K562 (cell line): ENCODE data around the gene EXOC2. TPM values are rescaled to one million over a fixed set of nuclear protein-coding genes. Genes with fewer than 3 reads are reported as not detected.

Source experiments
- ATAC-seq: fragments of 200-7000 bp; cut with Tn5 transposase; 3 replicates; pipeline ENCODE4 v1.9.1; 2020; ENCODE audit warnings: moderate library complexity
- BruUV-seq: library from RNA; stranded (reverse); fragments of 400-500 nt; replicated peaks from 2 replicates; lab custom pipeline; 2021; lab: Mats Ljungman, UMichigan
- CTCF ChIA-PET: fragments of 300-600 bp; formaldehyde crosslinking; extraction: SDS; loops from one replicate; lab custom pipeline; 2021; ENCODE audit warnings: low intra/inter-chr PET ratio; lab: Yijun Ruan, JAX
- POLR2A ChIA-PET: fragments of 300-600, 350-650 bp; sonication (Branson Sonifier 250); formaldehyde crosslinking; extraction: SDS; loops from one replicate; lab custom pipeline; 2021; ENCODE audit warnings: antibody characterized with exemption, inconsistent platforms; lab: Yijun Ruan, JAX
- DNase-seq, 4 experiments: peaks; one replicate each; pipeline versions ENCODE4 v3.0.0 to v3.0.0-alpha.2; 2011 to 2018; ENCODE audit warnings: low spot score in 3 of 4, mixed read lengths in 3 of 4; ENCODE audit errors: extremely low read depth in 1 of 4
- FAIRE-seq: peaks from 2 replicates; lab custom pipeline; 2011; peaks lifted over from hg19 to GRCh38; lab: Jason Lieb, UNC
- H2AFZ ChIP-seq: 2 replicates; pipeline ENCODE4 v1.6.0; 2011; ENCODE audit warnings: low read depth, low read length, control low read depth, inconsistent platforms
- H3K27ac ChIP-seq: fragments of 200-600 bp; 3 replicates; pipeline ENCODE4 v1.8.0; 2011; ENCODE audit warnings: low read depth, mild to moderate bottlenecking, control low read depth, inconsistent platforms, low read length, moderate library complexity, mixed read lengths; ENCODE audit errors: extremely low read depth
- H3K27me3 ChIP-seq, 2 experiments: fragments of 300-600 bp in 1 of 2; 2 replicates in 1 of 2; 3 replicates in 1 of 2; pipeline versions ENCODE4 v1.6.0 to v1.8.0; 2011; ENCODE audit warnings: inconsistent platforms in 2 of 2, low read length in 2 of 2, mild to moderate bottlenecking in 1 of 2, mixed read lengths in 1 of 2, moderate library complexity in 1 of 2; ENCODE audit not compliant: control insufficient read depth in 2 of 2, insufficient read depth in 2 of 2
- H3K36me3 ChIP-seq: fragments of 300-600 bp; 3 replicates; pipeline ENCODE4 v1.8.0; 2011; ENCODE audit warnings: mild to moderate bottlenecking, low read length, inconsistent platforms; ENCODE audit not compliant: control insufficient read depth, insufficient read depth
- H3K4me1 ChIP-seq, 2 experiments: fragments of 200-600 bp in 1 of 2; replicated peaks in 1 of 2; 2 replicates in 1 of 2; 3 replicates in 1 of 2; pipeline versions ENCODE4 v1.5.1 to v1.8.0; 2011; ENCODE audit warnings: inconsistent platforms in 2 of 2, low read length in 2 of 2, mild to moderate bottlenecking in 1 of 2, mixed read lengths in 1 of 2, moderate library complexity in 1 of 2; ENCODE audit not compliant: control insufficient read depth in 2 of 2, insufficient read depth in 2 of 2
- H3K4me2 ChIP-seq: 2 replicates; pipeline ENCODE4 v1.6.1; 2011; ENCODE audit warnings: low read length, control low read depth, inconsistent platforms, mixed read lengths; ENCODE audit not compliant: insufficient read depth
- H3K4me3 ChIP-seq: fragments of 200-600 bp; sonication (generic), shearing (Covaris generic); 2 replicates; pipeline ENCODE4 v1.5.1; 2016; ENCODE audit warnings: control low read depth, inconsistent platforms
- H3K79me2 ChIP-seq: fragments of 200-600 bp; 3 replicates; pipeline ENCODE4 v1.8.0; 2011; ENCODE audit warnings: low read length, inconsistent platforms; ENCODE audit not compliant: control insufficient read depth, insufficient read depth
- H3K9ac ChIP-seq, 2 experiments: 2 replicates each; pipeline versions ENCODE4 v1.6.0 to v1.6.1; 2011; ENCODE audit warnings: low read depth in 2 of 2, low read length in 2 of 2, control low read depth in 1 of 2, inconsistent platforms in 1 of 2, mild to moderate bottlenecking in 1 of 2, mixed read lengths in 1 of 2; ENCODE audit not compliant: insufficient read depth in 1 of 2
- H3K9me1 ChIP-seq: one replicate; pipeline ENCODE4 v1.6.0; 2011; ENCODE audit warnings: inconsistent platforms, mild to moderate bottlenecking, low read length, moderate library complexity; ENCODE audit not compliant: control insufficient read depth, insufficient read depth
- H3K9me3 ChIP-seq: replicated peaks from 2 replicates; pipeline ENCODE4 v1.5.1; 2011; ENCODE audit warnings: low read depth, low read length, inconsistent platforms; ENCODE audit not compliant: control insufficient read depth, insufficient read depth
- H4K20me1 ChIP-seq: replicated peaks from 2 replicates; pipeline ENCODE4 v1.6.1; 2011; ENCODE audit warnings: low read length, inconsistent platforms, mixed read lengths; ENCODE audit not compliant: control insufficient read depth, insufficient read depth
- ASH1L ChIP-seq: fragments of 450-650 bp; IDR thresholded peaks from 2 replicates; pipeline ENCODE4 v1.6.1; 2018; ENCODE audit warnings: borderline replicate concordance, mild to moderate bottlenecking, low read depth; ENCODE audit not compliant: partially characterized antibody
- HSF4 ChIP-seq: fragments of 250-450 bp; sonication (Bioruptor Pico); IDR thresholded peaks from 2 replicates; pipeline ENCODE4 v2.1.2; 2022; ENCODE audit warnings: mild to moderate bottlenecking, moderate library complexity, borderline replicate concordance
- MED1 ChIP-seq: sonication (generic); formaldehyde crosslinking; IDR thresholded peaks from 2 replicates; pipeline ENCODE4 v1.8.1; 2023; ENCODE audit warnings: missing genetic modification reagents, borderline replicate concordance
- PKNOX1 ChIP-seq: fragments of 450-650 bp; IDR thresholded peaks from 2 replicates; pipeline ENCODE4 v1.6.1; 2016
- RAD21 ChIP-seq, 2 experiments: fragments of 250-450 bp in 1 of 2; fragments of 450-650 bp in 1 of 2; sonication (Bioruptor Pico) in 1 of 2; formaldehyde crosslinking in 1 of 2; IDR thresholded peaks in 1 of 2; conservative IDR thresholded peaks in 1 of 2; 2 replicates each; pipeline versions ENCODE4 v1.4.0 to v1.8.0; 2020 to 2022; ENCODE audit warnings: mild to moderate bottlenecking in 2 of 2, moderate library complexity in 1 of 2
- SMC3 ChIP-seq: conservative IDR thresholded peaks from 2 replicates; pipeline ENCODE4 v1.6.1; 2011; ENCODE audit warnings: low read depth, low read length, improper control_type of control experiment; ENCODE audit not compliant: insufficient read depth
- SRSF3 ChIP-seq: fragments of 200-400 bp; formaldehyde crosslinking; IDR thresholded peaks from 2 replicates; pipeline ENCODE4 v1.6.1; 2016; ENCODE audit warnings: mild to moderate bottlenecking, low read length, moderate library complexity; ENCODE audit not compliant: insufficient read depth
- ZNF785 ChIP-seq: fragments of 250-450 bp; sonication (Bioruptor Pico); IDR thresholded peaks from 2 replicates; pipeline ENCODE4 v1.4.0; 2020; ENCODE audit warnings: mild to moderate bottlenecking
- WGBS: fragments of 100-300 bp; shearing (Covaris generic); methylation state at CpG from one replicate; pipeline ENCODE4 v1.1.6; 2016; ENCODE audit warnings: low coverage, mixed read lengths; ENCODE audit not compliant: insufficient coverage; ENCODE audit errors: missing lambda C conversion rate; 5-methylcytosine and 5-hydroxymethylcytosine counted together
- in situ Hi-C: fragments of 300-500 bp; cut with MboI; formaldehyde crosslinking; loops from 4 replicates; pipeline ENCODE4 v1.15.0; 2018; ENCODE audit warnings: inconsistent platforms, mixed read lengths
- intact Hi-C: fragments of 100-400 bp; cut with micrococcal nuclease; formaldehyde crosslinking; loops from 2 replicates; pipeline ENCODE4 v1.14.2; 2022
- polyA plus RNA-seq, 8 experiments: library from polyadenylated mRNA; depleted of rRNA in 4 of 8; stranded (reverse) in 5 of 8; unstranded in 3 of 8; fragments of >200 nt; fragmentation: Nextera tagmentation in 2 of 8; fragmentation: Illumina TruSeq in 1 of 8; extraction: Ambion mirVana in 2 of 8; extraction: Trizol in 1 of 8; gene quantifications; 2 replicates each; pipeline versions ENCODE4 v1.2.1 to v1.2.3, GENCODE V29; 2011 to 2014; ENCODE audit warnings: inconsistent platforms in 1 of 8, missing spikeins in 1 of 8
- total RNA-seq, 7 experiments: library from RNA; depleted of rRNA in 6 of 7; stranded (reverse); fragments of >200 nt in 6 of 7; fragmentation: Illumina TruSeq in 2 of 7; extraction: Trizol in 2 of 7; gene quantifications; 2 replicates each; pipeline versions ENCODE4 v1.2.1 to v1.2.3, GENCODE V29; 2011 to 2021; ENCODE audit warnings: low replicate concordance in 1 of 7
- TF ChIP-seq, protein P1 (sequence below), 3 experiments: IDR thresholded peaks in 2 of 3; conservative IDR thresholded peaks in 1 of 3; 2 replicates each; pipeline ENCODE4 v1.5.1; 2011 to 2012; ENCODE audit warnings: low read length in 3 of 3, mild to moderate bottlenecking in 3 of 3, control low read depth in 2 of 3, improper control_type of control experiment in 1 of 3, inconsistent platforms in 1 of 3, low read depth in 1 of 3, mixed read lengths in 1 of 3, moderate library complexity in 1 of 3; ENCODE audit not compliant: insufficient read depth in 2 of 3
- TF ChIP-seq, protein P2 (sequence below): fragments of 450-650 bp; formaldehyde crosslinking; IDR thresholded peaks from 2 replicates; pipeline ENCODE4 v1.4.0; 2022; ENCODE audit warnings: mild to moderate bottlenecking, moderate library complexity

Gene EXOC2
- total and polyA plus RNA-seq, 9 of the 15 experiments (the other 6 are each of a cell fraction or from before 2014, with no cell fraction given) = 12.2 to 30.2 (median 24.2) TPM

DNA sequence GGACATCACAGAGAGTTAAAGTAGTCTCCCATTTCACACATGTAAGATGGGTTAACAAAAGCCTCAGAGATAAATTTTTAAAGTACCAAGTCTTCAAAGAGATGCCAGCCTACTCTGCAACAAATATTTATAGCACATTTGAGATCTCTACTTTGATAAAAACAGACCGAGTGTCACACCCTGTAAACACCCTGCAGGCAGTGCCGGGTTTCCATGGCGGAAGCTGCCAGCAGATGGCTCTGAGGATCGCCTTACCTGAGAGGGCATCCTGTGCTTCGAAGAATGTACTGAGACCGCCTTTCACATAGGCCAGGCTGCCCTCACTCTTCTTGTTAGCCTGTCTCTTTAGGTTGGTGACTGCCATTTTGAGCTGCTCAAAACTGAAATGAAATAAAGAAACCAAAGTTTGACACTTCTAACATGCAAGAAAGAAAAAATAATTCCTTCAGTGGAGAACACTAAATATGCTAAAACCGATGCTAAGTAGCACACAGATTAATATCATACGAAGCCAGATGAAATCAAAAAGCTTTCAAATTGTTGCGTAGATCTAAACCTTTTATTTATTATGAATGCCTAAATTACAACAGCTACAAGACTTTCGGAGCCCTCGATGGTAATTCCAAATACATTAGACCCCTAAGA, 75.4 kb downstream of the EXOC2 start:
- no peak overlapping the region for H2AFZ ChIP-seq
- BruUV-seq = no TSS peak
- TF ChIP-seq SMC3 = no peak
- no peak for TF ChIP-seq ZNF785 (CRISPR knock-in tag)
- TF ChIP-seq ASH1L = no peak
- no peak for TF ChIP-seq PKNOX1
- TF ChIP-seq, protein P1, sequence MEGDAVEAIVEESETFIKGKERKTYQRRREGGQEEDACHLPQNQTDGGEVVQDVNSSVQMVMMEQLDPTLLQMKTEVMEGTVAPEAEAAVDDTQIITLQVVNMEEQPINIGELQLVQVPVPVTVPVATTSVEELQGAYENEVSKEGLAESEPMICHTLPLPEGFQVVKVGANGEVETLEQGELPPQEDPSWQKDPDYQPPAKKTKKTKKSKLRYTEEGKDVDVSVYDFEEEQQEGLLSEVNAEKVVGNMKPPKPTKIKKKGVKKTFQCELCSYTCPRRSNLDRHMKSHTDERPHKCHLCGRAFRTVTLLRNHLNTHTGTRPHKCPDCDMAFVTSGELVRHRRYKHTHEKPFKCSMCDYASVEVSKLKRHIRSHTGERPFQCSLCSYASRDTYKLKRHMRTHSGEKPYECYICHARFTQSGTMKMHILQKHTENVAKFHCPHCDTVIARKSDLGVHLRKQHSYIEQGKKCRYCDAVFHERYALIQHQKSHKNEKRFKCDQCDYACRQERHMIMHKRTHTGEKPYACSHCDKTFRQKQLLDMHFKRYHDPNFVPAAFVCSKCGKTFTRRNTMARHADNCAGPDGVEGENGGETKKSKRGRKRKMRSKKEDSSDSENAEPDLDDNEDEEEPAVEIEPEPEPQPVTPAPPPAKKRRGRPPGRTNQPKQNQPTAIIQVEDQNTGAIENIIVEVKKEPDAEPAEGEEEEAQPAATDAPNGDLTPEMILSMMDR (IDR thresholded peaks at IDR 0.05 in 2 of 3, conservative IDR thresholded peaks at IDR 0.05 in 1 of 3; ENCODE audit: insufficient read depth in 2 of 3, low read depth in 1 of 3, low read length in 3 of 3) = 0 out of 6 replicates have a peak, but pooled peaks have one; percentile 5 to 12 (median 10)
- no peak for TF ChIP-seq HSF4 (CRISPR knock-in tag)
- 0 out of 4 replicates have a peak, but pooled peaks of 1 of the 2 experiments have one; percentile 16 for TF ChIP-seq RAD21 (CRISPR knock-in tag; conservative IDR thresholded peaks at IDR 0.05 in 1 of 2, IDR thresholded peaks at IDR 0.05 in 1 of 2)
- TF ChIP-seq MED1 (CRISPR knock-in tag) = no peak
- TF ChIP-seq, protein P2, sequence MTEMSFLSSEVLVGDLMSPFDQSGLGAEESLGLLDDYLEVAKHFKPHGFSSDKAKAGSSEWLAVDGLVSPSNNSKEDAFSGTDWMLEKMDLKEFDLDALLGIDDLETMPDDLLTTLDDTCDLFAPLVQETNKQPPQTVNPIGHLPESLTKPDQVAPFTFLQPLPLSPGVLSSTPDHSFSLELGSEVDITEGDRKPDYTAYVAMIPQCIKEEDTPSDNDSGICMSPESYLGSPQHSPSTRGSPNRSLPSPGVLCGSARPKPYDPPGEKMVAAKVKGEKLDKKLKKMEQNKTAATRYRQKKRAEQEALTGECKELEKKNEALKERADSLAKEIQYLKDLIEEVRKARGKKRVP (CRISPR knock-in tag) = no peak
- no peak for TF ChIP-seq SRSF3
- TF ChIP-seq, all 486 proteins: peak for 2
- Histone ChIP-seq H3K79me2 (no peaks in the 10 kb centered on the region), H3K9me1 (peaks cover 3% of the 10 kb centered on the region), H3K4me2 (no peak overlapping the region), H3K9me3 (no peaks in the 10 kb centered on the region), H3K4me1 (peaks cover 0 to 5% of the 10 kb centered on the region in 2 experiments; a peak in 3 of 5 replicates), H3K9ac (no peak overlapping the region), H3K4me3 (no peak overlapping the region), H3K27me3 (no peaks in the 10 kb centered on the region; a peak in 1 of 5 replicates), H3K36me3 (peaks cover 11% of the 10 kb centered on the region; the same call in 2 of the 3 replicates), H4K20me1 (no peaks in the 10 kb centered on the region), H3K27ac (no peak overlapping the region)
- DNase-seq = no peak
- CTCF ChIA-PET = no interaction called here
- 84% methylated on average over 11 of the region's 11 CpGs for WGBS
- FAIRE-seq = no peak
- intact Hi-C loops (no loop called here), in situ Hi-C loops (no loop called here)
- POLR2A ChIA-PET = interaction anchor here (0.5 to 1.8 kb wide), 4 partner anchors 9 to 235 kb away, joined by 3 to 6 read pairs (median 4); no protein-coding TSS in a partner anchor
- peak; percentile 42; the same call in 1 of the 3 replicates for ATAC-seq
